Tibial artery (tissue), 4 donors: ENCODE data around the gene ARMS2.
A peak's percentile ranks its signal among the peaks of the same experiment; 100 is the strongest.

Experiments
- DNase-seq, 2 donors: peaks; one replicate each; pipeline ENCODE4 v3.0.0-alpha.2; 2019
- H3K27ac ChIP-seq, 2 donors: fragments of 200-600 bp; sonication (generic) in 1 of 2; 1 replicate in 1 of 2; 2 replicates in 1 of 2; pipeline ENCODE4 v1.5.1; 2018 to 2019; ENCODE audit warnings: mild to moderate bottlenecking in 1 of 2
- H3K27me3 ChIP-seq, 2 donors: fragments of 200-600 bp; sonication (generic) in 1 of 2; one replicate each; pipeline versions ENCODE4 v1.5.1 to v1.6.0; 2016 to 2019
- H3K36me3 ChIP-seq, 3 donors: fragments of 200-600 bp; sonication (generic) in 2 of 3; one replicate each; pipeline ENCODE4 v1.5.1; 2016 to 2019; ENCODE audit warnings: mild to moderate bottlenecking in 2 of 3
- H3K4me1 ChIP-seq, 4 donors: fragments of 200-600 bp; sonication (generic) in 2 of 4; 1 replicate in 3 of 4; 2 replicates in 1 of 4; pipeline ENCODE4 v1.5.1; 2016 to 2019
- H3K4me3 ChIP-seq, 2 donors: fragments of 200-600 bp; sonication (generic) in 1 of 2; 1 replicate in 1 of 2; 2 replicates in 1 of 2; pipeline ENCODE4 v1.5.1; 2018 to 2019; ENCODE audit warnings: mild to moderate bottlenecking in 2 of 2
- H3K9me3 ChIP-seq, 3 donors: fragments of 200-600 bp; sonication (generic) in 1 of 3; one replicate each; pipeline ENCODE4 v1.5.1; 2016 to 2019
- CTCF ChIP-seq, 2 experiments: fragments of 200-600 bp in 1 of 2; fragments of 450-650 bp in 1 of 2; IDR thresholded peaks; one replicate each; pipeline ENCODE4 v1.5.1; 2017 to 2019; ENCODE audit warnings: antibody characterized with exemption in 2 of 2, mild to moderate bottlenecking in 1 of 2, moderate library complexity in 1 of 2
- intact Hi-C: fragments of 100-400 bp; cut with DNase I; formaldehyde crosslinking; loops from one replicate; pipeline ENCODE4 v1.15.0; 2023; ENCODE audit warnings: low total_unique reads

Gene ARMS2

GRCh38 chr10:122485670-122486069 lies 31.2 kb downstream of the ARMS2 start:
- intact Hi-C loops, result no loop called here
- Histone ChIP-seq H3K4me1 (peaks cover 0 to 49% (median 17%) of the 10 kb centered on the region in 4 donors), H3K9me3 (no peaks in the 10 kb centered on the region), H3K27me3 (no peaks in the 10 kb centered on the region), H3K4me3 (no peak overlapping the region), H3K36me3 (peaks cover 0 to 4% (median 0%) of the 10 kb centered on the region in 3 donors), H3K27ac (no peak overlapping the region)
- TF ChIP-seq CTCF (IDR thresholded peaks at IDR 0.05), result no peak
- DNase-seq, result peak in 1 of 2 donors; percentile 60

- H3K27ac ChIP-seq, result no peak overlapping the region
- H3K9me3 ChIP-seq, result no peaks in the 10 kb centered on the region
- peaks cover 0 to 58% (median 26%) of the 10 kb centered on the region in 4 donors for H3K4me1 ChIP-seq
- H3K36me3 ChIP-seq, result peaks cover 0 to 4% (median 0%) of the 10 kb centered on the region in 3 donors
- no peak for TF ChIP-seq CTCF (IDR thresholded peaks at IDR 0.05)
- H3K4me3 ChIP-seq, result no peak overlapping the region
- no peaks in the 10 kb centered on the region for H3K27me3 ChIP-seq
- peak in 1 of 2 donors; percentile 40 for DNase-seq
- intact Hi-C loops, result no loop called here
Observed at GRCh38 chr10:122486406-122487080, 32.1 kb downstream of the ARMS2 start.

GRCh38 chr10:122487174-122487765 lies 32.8 kb downstream of the ARMS2 start:
- no peaks in the 10 kb centered on the region for H3K27me3 ChIP-seq
- H3K4me3 ChIP-seq, result no peak overlapping the region
- no peak overlapping the region for H3K27ac ChIP-seq
- peak in 1 of 2 donors; percentile 60 for DNase-seq
- H3K36me3 ChIP-seq, result peaks cover 0 to 4% (median 0%) of the 10 kb centered on the region in 3 donors
- no peak for TF ChIP-seq CTCF (IDR thresholded peaks at IDR 0.05)
- no peaks in the 10 kb centered on the region for H3K9me3 ChIP-seq
- peaks cover 0 to 65% (median 32%) of the 10 kb centered on the region in 4 donors for H3K4me1 ChIP-seq
- intact Hi-C loops, result no loop called here

GRCh38 chr10:122490268-122490667 lies 35.8 kb downstream of the ARMS2 start:
- H3K4me1 ChIP-seq, result peaks cover 5 to 87% (median 61%) of the 10 kb centered on the region in 4 donors
- no peaks in the 10 kb centered on the region for H3K27me3 ChIP-seq
- peak overlapping the region; percentile 76 to 91 for H3K27ac ChIP-seq
- peaks cover 0 to 4% (median 0%) of the 10 kb centered on the region in 3 donors for H3K36me3 ChIP-seq
- no peak overlapping the region for H3K4me3 ChIP-seq
- no peak for DNase-seq
- H3K9me3 ChIP-seq, result no peaks in the 10 kb centered on the region
- intact Hi-C loops, result no loop called here
- no peak for TF ChIP-seq CTCF (IDR thresholded peaks at IDR 0.05)

- intact Hi-C loops, result no loop called here
- Histone ChIP-seq H3K4me1 (peaks cover 5 to 88% (median 65%) of the 10 kb centered on the region in 4 donors), H3K4me3 (no peak overlapping the region), H3K9me3 (no peaks in the 10 kb centered on the region), H3K36me3 (no peaks in the 10 kb centered on the region), H3K27ac (peak overlapping the region; percentile 76 to 91), H3K27me3 (no peaks in the 10 kb centered on the region)
- DNase-seq, result peak in 1 of 2 donors; percentile 82
- TF ChIP-seq CTCF (IDR thresholded peaks at IDR 0.05), result no peak
Observed at GRCh38 chr10:122490786-122491680, 36.6 kb downstream of the ARMS2 start.
